ENCODE measurements around the gene LDLRAD3.

GRCh38 chr11:35955636-35956035 lies 11.8 kb downstream of the LDLRAD3 start:
- TF ChIP-seq CTCF (IDR thresholded peaks at IDR 0.05 in 2 of 3, conservative IDR thresholded peaks at IDR 0.05 in 1 of 3; ENCODE audit: borderline replicate concordance in 1 of 3, insufficient read depth in 1 of 3, low read depth in 2 of 3, low read length in 2 of 3) (no peak), ZBTB33 (IDR thresholded peaks at IDR 0.05; ENCODE audit: extremely low read depth, insufficient replicate concordance, low read length) (no peak), ZFX (IDR thresholded peaks at IDR 0.05) (no peak), EZH2 (IDR thresholded peaks at IDR 0.05) (no peak), ZNF274 (IDR thresholded peaks at IDR 0.05; ENCODE audit: low read depth, low read length) (no peak), SRF (IDR thresholded peaks at IDR 0.05; ENCODE audit: low read depth) (no peak), MAX (IDR thresholded peaks at IDR 0.05) (no peak), JUND (IDR thresholded peaks at IDR 0.05) (no peak), EZH2phosphoT487 (IDR thresholded peaks at IDR 0.05; ENCODE audit: borderline replicate concordance) (no peak), REST (IDR thresholded peaks at IDR 0.05; ENCODE audit: low read depth) (no peak)
